Measurements from ENCODE around the gene AKAP9. TPM values are rescaled to one million over a fixed set of nuclear protein-coding genes. Genes with fewer than 3 reads are reported as not detected.

Gene AKAP9
- total RNA-seq: 279 TPM

DNA sequence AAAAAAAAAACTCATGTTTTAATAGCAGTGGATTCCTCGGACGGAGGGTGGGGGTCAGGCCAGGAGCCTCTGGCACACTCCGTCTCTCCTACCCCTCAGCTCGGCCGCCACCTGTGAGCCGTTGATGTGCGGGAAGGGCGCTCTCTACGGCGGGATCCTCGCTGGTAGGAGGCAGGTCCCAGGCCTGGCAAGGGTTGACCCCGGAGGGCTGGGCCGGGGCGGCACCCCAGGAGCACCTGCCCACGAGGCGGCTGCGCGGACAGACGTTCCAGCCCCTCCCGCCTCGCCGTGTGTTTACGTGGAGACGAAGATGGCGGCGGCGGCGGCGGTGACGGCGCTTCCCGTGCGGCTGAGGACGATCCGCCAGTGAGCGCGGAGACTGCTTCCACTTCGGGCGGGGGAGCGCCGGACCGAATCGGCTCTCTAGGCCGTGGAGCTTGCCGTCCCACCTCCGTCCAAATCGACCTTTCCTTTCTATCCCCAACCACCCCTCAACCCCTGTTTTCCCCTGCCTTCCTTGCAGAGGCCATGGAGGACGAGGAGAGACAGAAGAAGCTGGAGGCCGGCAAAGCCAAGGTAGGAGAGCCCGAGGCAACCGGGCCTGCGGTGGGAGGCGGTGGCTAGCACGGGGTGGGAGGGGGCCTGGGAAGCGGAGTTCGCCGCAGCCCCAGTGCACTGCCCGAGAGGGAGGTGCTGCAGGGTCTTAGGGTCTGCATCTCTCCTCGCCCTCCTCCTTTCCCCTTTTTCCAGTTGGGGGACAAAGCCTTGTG lies at the start of gene AKAP9:
AKAP9 (plus strand) TSS at position 291 of the 770 bp plus-strand sequence; CDS start at position 529, 238 bp downstream.

DNA sequence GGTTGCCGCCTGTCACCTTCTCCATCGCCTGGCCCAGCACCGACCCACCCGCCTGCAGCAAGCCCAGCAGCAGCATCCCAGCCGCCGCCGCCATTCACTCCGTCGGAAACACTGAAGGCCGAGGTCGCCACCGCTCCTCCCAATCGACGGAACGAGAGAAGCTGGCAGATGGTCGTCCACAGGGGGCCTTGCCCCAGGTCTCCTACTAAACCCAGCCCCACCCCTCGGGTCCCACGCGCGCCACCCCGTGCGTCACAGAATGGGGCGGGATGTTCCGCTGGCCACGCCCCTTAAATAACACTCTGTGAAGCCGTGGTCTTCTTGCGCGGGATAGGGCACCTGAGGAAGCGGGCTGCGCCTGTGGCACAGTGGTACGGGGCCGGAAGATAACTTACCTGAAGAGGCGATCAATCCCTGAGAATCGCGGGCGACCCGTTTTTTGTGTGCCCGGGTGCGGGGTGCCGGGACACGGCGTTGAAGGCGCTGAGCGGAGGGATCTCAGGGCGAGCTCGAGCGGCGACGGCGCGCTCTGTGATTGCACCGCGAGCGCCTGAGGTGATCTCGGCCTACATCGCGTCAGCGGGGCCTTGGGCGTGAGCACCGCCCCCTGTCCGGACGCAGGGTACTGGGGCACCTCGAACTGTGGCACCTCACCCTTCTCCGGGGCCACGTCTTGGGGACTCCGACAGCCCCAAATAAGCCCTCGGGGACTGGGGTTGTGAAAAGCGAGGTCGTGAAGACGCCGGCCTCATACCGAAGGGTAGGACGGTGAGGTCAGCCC lies 193.8 kb downstream of the AKAP9 start, which contains the start of gene CYP51A1:
CYP51A1 (minus strand) TSS at position 207 of the 781 bp plus-strand sequence; CDS start at position 94, 113 bp downstream.

Other genes starting within 250 kb of the AKAP9 start
- gene MTERF1, start 60.2 kb upstream of the AKAP9 start, total RNA-seq: 30.4 TPM
- 239 TPM for gene CYP51A1, start 193.6 kb downstream of the AKAP9 start, total RNA-seq
- gene LRRD1, start 238.3 kb downstream of the AKAP9 start, total RNA-seq: 3.8 TPM